CD4-positive, alpha-beta T cell treated with Interleukin-15 for 1 hour (primary cell): ENCODE results near the gene GPR153.

Experiments
- DNase-seq: peaks from one replicate; pipeline ENCODE4 v3.0.0-alpha.2; 2020

GPR153 gene

DNA sequence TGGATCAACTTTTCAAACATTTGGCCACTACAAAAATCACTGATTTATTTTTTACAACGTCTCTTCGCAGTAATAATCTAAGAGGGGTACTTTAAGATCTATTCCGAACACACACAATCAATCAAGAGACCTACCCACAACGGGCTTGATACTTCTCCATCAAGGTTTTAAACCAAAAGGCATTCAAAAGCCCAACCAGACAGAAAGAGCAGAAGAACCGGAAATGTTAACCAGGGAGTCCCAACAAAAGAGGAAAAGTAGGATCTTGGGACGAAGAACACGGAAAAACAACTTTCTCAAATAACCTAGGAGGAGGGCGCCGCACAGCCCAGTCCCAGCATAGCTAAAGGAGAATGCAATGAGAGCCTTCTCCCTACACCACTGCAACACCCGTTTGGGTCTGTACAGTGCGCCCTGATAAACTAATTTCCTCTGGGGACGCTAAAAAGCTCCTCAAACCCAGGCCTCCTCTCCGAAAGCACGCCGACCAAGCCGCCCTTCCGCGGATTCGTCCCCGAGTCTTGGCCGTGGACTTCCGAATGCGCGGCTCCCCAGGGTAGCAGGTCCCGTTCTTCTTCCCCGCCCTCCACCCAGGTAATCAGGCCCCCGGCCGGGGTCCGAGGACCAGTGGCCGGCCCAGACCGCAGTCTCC is 62.1 kb downstream of the GPR153 start:
- DNase-seq: no peak

DNA sequence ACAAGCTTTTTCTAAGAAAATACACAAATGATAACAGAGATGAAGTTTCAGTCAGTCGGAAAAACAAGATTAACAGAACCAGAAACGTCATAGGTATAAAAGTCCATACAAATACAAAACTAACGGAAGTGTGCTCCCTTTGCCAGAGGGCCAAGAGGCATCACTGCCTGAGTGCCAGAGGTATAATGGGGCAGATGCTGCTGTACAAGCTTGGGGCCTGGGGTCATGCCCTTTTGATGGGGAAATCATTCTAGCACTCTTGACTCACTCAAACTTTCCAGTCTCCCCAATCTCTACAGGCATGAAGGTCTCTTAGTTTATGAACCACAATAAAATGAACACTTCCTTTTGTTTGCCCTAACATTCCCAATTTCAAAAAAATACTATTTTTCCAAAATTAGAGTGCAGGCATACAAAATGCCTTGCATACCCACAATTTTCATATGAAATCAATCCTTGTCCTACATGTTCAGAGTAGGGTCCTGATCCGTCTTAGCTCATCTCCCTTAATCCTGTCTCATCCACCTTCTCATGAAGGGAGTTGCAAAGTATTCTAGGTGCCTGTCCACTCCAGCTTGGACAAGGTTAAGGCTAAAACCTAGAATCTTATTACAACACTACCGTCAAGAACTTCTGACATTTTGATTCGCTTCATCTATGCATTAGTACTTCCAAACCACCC is 63.0 kb downstream of the GPR153 start:
- DNase-seq: no peak
